HG03108 (cell line): ENCODE results near the gene SDF4.
"Not testable (repeated sequence)": the region's sequence is repeated elsewhere in the genome, so short reads cannot be mapped to it uniquely, and the experiment has no call there.

Source experiments
- ATAC-seq: cut with Tn5 transposase; IDR thresholded peaks from one replicate; pipeline ENCODE4 v1.9.1; 2021; ENCODE audit warnings: moderate library complexity; ENCODE audit not compliant: unreplicated experiment

SDF4 gene

DNA sequence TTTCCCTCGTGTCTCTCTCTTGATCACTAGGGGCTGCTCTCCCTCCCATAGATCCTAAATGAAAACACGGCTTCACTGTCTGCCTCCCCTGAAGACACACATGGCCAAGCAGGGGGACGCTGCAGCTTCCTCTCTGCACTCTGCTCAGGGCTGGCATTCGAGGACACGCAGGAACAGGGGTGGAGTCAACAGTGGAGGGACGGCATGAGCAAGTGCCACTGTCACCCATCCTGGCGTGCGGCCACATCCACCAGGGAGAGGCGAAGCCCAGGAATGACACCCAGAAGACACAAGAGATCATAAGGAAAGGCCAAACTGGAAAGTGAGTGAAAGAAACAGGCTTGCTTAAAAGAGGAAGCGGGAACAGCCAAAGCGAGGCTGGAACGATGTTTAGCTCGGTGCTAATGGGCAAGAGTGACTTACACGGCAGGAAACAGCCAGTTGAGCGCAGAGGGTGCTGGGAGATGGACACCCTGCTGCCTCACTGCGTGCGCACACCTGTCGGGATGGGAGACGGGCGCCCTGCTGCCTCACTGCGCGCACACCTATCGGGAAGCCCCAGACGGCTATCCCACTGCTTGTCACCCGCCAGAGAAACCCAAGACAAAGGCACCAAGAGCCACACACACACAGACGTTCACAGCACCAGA lies 28.3 kb upstream of the SDF4 start:
- no peak for ATAC-seq

DNA sequence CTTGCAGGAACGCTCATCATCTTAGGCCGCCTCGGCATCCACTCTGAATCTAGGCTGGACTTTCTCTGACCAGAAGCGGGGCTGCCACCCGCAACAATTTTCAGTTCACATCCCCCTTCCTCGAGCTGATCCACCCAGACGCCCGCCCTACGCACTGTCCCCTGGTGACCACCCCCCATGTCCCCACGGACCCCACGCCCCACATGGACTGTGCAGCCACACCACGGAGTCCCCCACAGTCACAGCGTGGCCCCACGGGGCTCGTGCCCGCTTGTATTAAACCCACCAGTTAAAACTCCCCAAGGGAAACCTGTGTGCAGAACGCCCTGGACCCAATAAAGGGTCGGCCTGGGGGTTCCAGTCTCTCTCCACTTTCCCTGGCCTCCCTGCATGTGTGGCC lies 27.7 kb upstream of the SDF4 start:
- ATAC-seq = no peak

DNA sequence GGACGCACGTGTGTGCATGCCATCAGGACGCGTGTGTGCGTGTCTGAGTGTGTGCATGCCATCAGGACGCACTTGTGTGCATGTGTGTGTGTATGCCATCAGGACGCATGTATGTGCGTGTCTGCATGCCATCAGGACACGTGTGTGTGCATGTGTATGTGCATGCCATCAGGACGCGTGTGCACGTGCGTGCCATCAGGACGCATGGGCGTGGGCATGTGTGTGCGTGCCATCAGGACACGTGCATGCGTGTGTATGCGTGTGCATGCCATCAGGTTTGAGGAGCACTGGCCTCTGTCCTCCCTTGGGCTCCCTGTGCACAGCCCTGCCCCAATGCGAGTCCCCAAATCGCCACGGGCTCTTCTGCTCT lies 27.3 kb upstream of the SDF4 start:
- ATAC-seq = no peak

DNA sequence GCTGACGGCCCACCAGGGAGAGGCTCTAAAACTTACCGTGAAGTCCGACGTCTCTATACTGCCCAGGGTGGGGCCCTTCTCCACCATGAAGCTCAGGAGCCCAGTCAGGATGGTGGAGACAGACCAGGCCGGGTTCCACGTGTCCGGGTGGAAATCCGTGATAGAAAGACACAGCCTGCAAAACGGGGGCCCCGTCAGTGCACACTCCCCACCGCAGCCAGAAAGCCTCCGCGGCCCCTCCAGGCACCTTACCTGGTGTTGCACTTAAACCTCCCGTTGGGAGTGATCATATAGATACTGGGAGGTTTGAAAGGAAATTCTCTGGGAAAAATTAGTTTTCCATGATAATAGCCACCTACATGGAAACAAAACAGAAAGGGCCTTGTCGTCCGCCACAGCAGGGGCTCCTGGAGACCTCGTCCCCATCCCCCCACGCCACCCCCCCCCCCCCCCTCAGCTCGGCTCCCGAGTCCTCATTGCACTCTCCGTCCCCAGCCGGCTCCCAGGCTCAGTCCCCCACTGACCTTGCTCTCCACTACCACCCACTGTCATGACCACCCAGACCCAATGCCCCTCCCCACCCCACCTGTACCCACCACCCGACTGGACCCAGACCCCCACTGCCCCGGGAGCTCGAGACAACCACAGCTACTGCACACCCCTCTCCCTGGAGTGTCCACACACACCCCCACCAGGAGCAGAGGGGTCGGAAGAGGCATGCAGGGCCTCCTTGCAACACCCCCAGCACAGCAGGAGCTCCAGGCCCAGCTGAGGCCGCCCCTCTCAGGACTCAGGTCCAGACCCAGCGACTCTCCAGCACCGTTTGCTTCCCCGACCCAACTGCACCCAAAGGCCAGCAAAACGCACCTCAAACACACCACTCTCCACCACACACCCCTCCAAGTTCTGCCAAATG lies 25.4 kb upstream of the SDF4 start:
- no peak for ATAC-seq

DNA sequence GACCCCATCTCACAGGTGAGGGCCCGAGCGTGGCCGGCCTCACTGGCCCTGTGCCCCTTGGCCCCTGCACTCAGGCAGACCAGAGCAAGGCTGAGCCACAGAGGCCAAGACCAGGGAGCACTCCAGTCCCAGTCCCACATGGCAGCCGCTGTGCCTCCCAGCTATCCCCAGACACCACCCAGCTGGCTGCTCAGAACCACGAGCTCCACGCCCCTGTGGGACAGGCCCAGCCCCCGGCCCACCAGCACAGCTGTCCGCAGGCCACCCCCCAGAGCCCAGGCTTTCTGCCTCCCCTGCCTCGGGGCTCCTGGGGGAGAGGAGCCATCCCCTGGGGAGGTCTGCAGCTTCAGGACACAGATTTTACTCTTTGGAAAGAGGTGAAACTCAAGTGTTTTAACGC lies 23.8 kb upstream of the SDF4 start:
- ATAC-seq = no peak

DNA sequence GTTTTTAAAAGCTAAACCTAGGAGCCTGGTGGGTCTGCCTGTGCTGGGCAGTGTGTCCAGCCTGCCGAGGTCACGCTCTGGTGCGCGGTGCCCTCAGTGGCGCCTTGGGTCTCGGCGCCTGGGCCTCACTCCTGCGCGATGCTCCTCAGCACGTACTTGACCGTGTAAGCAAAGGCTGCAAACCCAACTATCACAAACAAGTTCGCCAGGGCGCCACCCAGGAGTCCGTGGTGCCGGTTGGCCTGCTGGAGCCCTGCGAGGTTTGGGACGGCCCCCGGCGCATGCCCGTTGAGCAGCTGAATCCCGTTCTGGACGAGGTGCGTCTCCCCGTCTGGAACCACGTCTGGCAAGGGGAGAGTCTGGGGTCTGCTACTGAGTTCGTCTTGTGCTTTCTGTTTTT lies 23.3 kb upstream of the SDF4 start:
- ATAC-seq = no peak

DNA sequence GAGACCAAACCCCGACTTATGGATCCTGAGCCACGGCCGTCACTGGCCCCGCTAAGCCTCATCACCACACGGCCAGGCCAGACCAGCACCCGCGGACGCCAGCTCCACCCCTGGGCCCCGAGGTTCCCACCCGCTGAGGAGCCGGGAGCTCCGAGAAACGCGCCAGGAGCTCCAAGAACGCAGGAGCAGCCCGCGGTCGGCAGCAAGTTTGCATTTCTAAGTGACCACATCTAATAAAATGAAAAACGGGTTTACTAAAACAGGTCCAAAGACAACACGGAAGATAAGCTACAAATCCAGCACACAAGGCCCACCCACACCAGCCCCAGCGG lies 22.8 kb upstream of the SDF4 start:
- no peak for ATAC-seq

DNA sequence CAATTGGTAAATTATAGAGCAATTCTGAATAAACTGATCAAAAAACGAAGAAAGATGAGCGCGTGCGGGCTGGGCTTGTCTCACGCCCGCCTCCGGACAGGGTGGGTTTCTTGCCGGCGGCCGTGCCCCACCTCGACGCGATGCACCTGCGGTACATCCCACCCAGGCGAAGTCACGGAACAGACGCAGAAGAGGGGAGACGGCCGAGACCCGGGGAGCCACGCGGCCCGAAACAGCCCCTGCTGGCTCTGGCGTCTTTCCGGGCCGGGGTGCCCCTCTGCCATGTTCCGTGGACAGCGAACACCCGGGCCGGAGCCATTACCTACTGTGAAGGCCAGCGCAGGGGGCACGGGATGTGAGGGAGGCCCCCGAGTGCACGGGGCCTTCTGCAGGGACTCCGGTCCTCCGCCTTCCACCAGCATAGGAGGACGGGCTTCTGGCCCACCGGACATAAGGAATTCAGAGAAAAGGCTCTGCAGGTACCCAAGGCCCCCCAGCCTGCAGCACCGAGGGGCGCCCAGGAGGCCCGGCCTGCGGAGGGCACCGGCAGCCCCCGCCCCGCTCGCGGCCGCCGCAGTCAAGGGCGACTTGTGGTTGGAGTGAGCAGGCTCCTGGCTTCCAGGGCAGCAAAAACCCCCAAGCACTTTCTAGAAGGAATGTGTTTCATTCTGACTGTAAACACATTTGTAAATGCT lies 22.3 kb upstream of the SDF4 start:
- ATAC-seq = no peak

DNA sequence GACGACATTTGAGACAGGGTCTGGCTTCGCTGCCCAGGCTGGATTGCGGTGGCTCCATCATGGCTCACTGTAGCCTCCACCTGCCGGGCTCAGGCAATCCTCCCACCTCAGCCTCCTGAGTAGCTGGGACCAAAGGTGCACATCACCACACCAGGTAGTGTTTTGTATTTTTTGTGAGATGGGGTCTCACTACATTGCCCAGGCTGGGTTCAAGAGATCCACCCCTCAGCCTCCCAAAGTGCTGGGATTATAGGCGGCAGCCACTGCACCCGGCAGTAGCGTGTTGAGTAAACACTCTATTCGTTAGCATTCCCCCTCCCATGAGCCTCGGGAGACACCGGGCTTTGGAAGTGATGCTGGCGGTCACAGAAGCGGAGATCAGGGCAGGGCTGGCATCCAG lies 21.5 kb upstream of the SDF4 start:
- ATAC-seq = no peak

DNA sequence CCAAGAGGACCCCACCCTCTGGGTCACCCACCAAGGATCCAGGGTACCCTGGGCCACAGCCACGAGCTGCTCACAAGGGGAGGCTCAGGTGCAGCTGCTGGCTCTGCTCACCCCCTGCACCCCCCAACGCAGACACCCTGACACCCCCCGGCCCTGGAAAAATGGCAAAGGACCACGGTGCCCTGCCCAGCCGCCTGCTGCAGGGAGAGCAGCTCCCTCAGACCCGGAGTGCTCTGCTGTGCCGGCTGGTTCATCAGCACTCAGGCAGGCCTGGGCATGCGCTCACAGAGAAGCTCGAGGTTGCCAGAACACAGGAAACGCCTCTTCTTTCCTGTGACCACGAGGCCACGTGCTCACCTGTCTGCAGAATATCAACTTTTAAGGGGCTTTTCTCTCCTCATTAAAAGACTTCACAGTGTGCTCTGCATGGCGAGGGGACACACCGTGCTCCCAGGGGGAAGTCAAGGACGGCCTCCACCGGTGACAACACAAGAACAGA lies 19.0 kb upstream of the SDF4 start:
- ATAC-seq = no peak

DNA sequence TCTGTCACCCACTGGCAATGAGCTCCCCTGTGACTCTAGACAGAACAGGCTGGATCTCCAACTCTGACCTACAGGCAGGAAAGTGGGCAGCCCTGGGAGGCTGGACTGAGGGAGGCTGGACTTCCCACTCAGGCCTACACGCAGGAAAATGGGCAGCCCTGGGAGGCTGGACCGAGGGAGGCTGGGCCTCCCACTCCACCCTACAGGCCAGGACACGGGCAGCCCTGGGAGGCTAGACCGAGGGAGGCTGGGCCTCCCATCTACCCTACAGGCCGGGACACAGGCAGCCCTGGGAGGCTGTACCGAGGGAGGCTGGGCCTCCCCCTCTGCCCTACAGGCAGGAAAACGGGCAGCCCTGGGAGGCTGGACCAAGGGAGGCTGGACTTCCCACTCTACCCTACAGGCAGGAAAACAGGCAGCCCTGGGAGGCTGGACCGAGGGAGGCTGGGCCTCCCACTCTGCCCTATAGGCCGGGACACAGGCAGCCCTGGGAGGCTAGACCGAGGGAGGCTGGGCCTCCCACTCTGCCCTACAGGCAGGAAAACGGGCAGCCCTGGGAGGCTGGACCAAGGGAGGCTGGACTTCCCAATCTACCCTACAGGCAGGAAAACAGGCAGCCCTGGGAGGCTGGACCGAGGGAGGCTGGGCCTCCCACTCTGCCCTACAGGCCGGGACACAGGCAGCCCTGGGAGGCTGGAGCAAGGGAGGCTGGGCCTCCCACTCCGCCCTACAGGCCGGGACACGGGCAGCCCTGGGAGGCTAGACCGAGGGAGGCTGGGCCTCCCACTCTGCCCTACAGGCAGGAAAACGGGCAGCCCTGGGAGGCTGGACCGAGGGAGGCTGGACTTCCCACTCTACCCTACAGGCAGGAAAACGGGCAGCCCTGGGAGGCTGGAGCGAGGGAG lies 16.5 kb upstream of the SDF4 start:
- ATAC-seq = not testable (repeated sequence)

DNA sequence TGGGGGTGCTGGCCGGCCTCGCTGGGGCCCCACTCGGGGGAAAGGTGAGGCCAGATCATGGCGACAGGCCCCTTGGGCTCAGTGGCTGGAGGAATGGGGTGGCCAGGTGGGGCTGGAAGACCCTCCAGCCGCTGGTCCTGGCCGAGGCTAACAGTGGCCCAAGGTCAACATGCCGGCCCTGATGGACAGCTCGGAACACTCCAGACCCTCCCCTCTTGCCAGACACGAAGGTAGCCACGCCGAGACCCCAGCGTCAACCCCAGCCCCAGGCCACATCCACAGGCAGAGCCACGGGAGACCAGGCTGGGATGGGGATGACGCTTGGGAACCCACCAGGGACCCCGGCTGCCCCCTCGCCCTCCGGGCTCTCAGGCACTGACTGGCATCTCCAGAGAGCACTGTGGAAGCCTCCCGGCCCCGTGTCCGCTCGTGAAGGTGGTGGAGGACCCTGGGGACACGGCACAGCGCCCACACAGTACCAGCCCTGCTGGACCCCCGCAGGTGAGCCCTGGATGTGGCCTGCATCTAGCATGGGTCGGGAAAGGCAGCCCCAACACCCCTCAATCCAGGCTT lies 15.6 kb upstream of the SDF4 start:
- ATAC-seq = no peak

DNA sequence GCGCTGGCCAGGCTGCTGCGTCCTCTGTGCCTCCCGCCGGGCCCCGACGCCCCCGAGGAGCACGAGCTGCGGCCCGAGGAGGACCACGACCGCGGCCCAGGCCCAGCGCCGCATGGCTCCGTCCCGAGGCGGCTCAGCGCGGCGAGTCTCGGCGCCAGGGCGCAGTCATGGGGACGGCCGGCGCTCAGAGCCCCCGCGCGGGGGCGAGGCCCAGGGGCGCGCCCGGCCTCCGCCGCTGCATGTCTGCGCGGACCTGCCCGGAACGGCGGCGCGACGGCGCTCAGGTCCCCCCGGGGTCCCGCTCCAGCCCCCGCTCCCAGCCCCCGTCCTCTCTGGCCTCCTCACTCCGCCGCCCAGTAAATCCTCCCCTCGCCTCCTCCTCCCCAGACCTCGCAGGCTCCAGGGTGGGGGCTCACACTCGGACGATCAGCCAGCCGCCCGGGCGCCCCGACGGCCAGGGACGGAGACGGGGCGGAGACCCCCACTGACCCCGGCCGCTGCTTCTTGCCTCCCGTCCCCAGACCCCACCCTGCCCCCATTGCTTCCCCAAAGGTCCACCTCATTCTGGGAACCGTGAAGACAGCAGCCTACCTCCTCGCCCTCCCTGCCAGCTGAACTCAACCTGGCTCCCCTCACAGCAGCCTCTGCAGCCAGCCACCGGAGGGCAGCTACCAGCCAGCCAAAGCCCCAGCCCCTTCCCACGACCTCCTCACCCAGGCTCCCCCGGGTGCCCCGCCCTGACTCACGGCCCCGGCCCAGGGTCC lies 15.0 kb upstream of the SDF4 start, which contains the start of gene C1QTNF12:
TSS of gene C1QTNF12 (minus strand) at position 146 of the 764 bp plus-strand sequence. CDS start at position 114, 32 bp downstream.
- no peak for ATAC-seq

DNA sequence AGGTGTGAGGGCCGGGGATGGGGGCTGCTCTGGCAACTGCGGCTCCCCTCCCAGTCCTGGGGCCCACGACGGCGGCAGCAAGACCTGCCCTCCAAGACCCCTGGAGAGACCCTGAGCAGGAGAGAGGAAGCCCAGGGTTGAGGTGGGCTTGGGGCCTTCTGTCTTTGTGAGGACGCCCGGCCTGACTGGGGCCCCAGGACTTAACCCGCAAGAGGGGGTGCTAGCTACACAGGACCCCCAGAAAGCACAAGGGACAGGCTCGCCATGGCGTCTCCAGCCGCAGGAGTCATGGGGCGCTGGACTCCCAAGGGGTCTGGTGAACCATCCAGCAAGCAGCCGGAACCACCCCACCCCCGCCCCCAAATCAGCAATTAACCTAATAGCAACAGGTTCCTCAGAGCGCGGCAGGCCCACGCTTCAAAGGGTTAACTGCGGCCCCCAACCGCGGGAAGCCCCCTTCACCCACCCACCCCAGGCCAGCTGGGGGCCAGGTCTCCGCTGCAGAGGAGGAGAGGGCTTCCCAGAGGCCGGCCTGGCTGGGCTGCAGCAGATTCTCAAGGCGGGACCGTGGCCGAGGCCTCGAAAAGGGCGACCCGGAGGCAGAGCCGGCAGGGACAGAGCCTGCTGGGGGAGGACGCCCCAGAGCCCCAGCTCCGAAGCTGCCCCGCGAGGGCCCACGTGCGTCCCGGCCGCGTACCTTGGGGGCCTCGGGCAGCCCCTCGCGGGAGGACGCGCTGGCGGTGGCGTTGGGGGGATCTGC lies 14.2 kb upstream of the SDF4 start:
- ATAC-seq = no peak

DNA sequence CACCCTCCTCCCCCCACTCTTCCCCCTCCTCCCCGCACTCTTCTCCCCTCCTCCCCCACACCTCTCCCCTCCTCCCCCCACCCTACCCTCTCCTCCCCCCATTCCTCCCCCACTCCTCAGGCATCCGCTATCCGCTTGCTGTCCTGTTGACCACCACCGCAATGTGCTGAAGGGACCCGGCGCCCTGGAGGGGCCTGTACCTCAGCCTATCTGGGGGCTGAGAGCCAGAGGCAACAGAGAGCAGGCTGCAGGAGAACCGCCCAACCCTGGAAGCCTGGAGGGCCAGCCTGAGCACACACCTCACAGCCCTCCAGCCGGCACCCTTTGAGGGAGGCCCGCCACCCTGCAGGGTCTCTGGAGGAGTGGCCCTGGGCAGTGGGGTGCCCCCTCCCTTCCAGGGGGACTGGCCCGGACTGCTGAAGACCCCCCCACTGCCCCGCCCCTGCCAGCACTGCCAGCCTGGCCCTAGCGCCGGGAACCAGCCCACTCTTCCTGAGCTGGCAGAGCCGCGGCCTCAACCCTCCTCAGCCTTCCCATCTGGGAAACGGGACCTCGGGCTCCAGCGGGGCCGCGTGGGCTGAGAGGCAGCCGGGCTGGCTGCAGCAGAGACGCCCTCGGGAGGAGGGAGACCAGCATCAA lies 13.5 kb upstream of the SDF4 start:
- no peak for ATAC-seq

DNA sequence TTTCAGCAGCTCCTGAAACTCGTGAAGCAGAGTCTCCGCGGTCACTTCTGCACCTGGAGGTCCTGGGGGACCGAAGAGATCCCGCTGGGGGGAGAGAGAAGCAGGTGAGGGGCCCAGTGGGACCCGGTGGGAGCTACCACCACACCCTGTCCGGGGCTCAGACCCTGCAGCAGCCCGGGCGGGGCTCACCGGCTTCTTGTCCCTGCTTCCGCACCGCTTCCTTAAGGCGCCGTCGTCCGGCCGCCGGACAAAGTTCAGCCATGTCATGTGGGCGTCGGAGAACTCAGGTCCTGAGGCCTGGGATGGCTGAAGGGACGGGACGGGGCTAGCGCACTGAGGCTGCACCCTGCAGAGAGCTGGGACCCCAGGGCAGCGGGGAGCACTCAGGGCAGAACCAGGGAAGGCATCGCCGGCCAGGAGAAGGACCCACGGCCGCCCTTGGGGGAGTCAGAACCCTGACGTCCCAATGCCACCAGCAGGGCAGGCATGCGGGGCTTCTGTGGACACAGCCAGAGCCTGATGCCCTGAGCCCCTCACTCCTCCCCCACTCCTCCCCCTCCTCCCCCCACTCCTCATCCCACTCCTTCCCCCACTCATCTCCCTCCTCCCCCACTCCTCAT lies 12.5 kb upstream of the SDF4 start:
- ATAC-seq = no peak

DNA sequence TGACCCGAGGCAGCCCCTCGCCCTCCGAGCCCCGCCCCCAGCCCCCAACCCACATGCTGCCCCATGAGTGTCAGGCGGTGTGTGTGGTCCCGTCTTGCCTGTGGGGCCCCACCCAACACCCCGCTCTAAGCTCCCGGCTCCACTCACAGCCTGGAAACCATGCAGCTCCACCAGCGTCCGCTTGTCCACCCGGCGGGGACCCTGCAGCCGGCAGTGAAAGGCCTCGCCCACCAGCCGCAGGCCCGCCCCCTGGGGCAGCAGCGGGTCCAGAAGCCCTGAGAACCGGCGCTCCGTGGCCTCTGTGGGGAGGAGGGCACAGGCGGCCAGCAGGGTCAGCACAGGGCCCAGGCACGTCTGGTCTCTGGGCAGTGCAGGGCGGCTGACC lies 12.0 kb upstream of the SDF4 start:
- no peak for ATAC-seq

DNA sequence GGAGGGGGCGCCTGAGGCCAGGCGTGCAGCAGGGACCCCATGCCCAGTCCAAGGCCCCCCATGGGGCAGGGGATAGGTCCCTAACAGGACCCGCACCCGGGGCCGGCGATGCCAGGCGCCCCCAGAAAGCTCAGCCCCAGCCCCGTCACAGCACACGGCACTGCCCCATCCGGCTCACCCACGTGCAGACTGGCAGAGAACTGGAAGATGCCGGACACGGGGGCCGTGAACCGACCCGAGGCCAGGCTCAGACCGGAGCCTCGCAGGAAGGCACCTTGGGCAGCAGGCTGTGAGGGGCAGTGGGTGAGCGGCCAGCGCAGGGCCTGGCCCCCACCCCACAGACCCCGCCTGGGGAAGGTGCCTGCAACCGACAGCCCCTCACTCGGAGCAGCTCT lies 11.5 kb upstream of the SDF4 start:
- no peak for ATAC-seq
